Neural crest cell (in vitro differentiated cells): ENCODE measurements around the gene NRSN2. TPM values are rescaled to one million over a fixed set of nuclear protein-coding genes. Genes with fewer than 3 reads are reported as not detected.

Experiments
- DNase-seq: peaks from one replicate; pipeline ENCODE4 v3.0.0; 2021; ENCODE audit warnings: low read depth, mixed read lengths, low spot score
- H3K27ac Mint-ChIP-seq: one replicate; pipeline ENCODE4 v1.8.0; 2021; ENCODE audit warnings: mild to moderate bottlenecking, mixed read lengths; ENCODE audit not compliant: unreplicated experiment
- H3K27me3 Mint-ChIP-seq: 2 replicates; pipeline ENCODE4 v1.8.0; 2021; ENCODE audit warnings: low read depth, mild to moderate bottlenecking, mixed read lengths
- H3K36me3 Mint-ChIP-seq: 2 replicates; pipeline ENCODE4 v1.8.0; 2021; ENCODE audit warnings: low read depth, mild to moderate bottlenecking, mixed read lengths
- H3K4me1 Mint-ChIP-seq: 2 replicates; pipeline ENCODE4 v1.8.0; 2021; ENCODE audit warnings: mixed read lengths
- H3K4me3 Mint-ChIP-seq: one replicate; pipeline ENCODE4 v1.8.0; 2021; ENCODE audit warnings: mild to moderate bottlenecking, mixed read lengths
- H3K9me3 Mint-ChIP-seq: 2 replicates; pipeline ENCODE4 v1.8.0; 2021; ENCODE audit warnings: mixed read lengths
- total RNA-seq: library from RNA; stranded (reverse); gene quantifications from 2 replicates; pipeline ENCODE4 v1.2.1, GENCODE V29; 2021
- TF ChIP-seq, protein P1 (sequence below): fragments of 200-600 bp; sonication (generic); conservative IDR thresholded peaks from 2 replicates; pipeline ENCODE4 v1.5.0; 2021; ENCODE audit warnings: antibody characterized with exemption, mild to moderate bottlenecking

The NRSN2 gene
- total RNA-seq, 1 donor from 2014 or later, result 42.0 TPM

- Mint-ChIP-seq H3K4me3 (peak overlapping the region; percentile 7), H3K4me1 (peaks cover 13% of the 10 kb centered on the region), H3K36me3 (peaks cover 2% of the 10 kb centered on the region), H3K9me3 (peaks cover 3% of the 10 kb centered on the region), H3K27ac (no peak overlapping the region), H3K27me3 (no peaks in the 10 kb centered on the region)
- no peak for DNase-seq
- TF ChIP-seq, protein P1, sequence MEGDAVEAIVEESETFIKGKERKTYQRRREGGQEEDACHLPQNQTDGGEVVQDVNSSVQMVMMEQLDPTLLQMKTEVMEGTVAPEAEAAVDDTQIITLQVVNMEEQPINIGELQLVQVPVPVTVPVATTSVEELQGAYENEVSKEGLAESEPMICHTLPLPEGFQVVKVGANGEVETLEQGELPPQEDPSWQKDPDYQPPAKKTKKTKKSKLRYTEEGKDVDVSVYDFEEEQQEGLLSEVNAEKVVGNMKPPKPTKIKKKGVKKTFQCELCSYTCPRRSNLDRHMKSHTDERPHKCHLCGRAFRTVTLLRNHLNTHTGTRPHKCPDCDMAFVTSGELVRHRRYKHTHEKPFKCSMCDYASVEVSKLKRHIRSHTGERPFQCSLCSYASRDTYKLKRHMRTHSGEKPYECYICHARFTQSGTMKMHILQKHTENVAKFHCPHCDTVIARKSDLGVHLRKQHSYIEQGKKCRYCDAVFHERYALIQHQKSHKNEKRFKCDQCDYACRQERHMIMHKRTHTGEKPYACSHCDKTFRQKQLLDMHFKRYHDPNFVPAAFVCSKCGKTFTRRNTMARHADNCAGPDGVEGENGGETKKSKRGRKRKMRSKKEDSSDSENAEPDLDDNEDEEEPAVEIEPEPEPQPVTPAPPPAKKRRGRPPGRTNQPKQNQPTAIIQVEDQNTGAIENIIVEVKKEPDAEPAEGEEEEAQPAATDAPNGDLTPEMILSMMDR, result no peak
Observed at GRCh38 chr20:400454-401275, 53.8 kb downstream of the NRSN2 start.

GRCh38 chr20:401682-402495, 55.0 kb downstream of the NRSN2 start:
- TF ChIP-seq, protein P1, result no peak
- H3K4me3 Mint-ChIP-seq, result no peak overlapping the region
- peaks cover 2% of the 10 kb centered on the region for H3K36me3 Mint-ChIP-seq
- no peaks in the 10 kb centered on the region for H3K27me3 Mint-ChIP-seq
- H3K9me3 Mint-ChIP-seq, result peaks cover 3% of the 10 kb centered on the region
- H3K4me1 Mint-ChIP-seq, result peaks cover 17% of the 10 kb centered on the region
- DNase-seq, result no peak
- no peak overlapping the region for H3K27ac Mint-ChIP-seq

GRCh38 chr20:402496-402885, 55.6 kb downstream of the NRSN2 start:
- TF ChIP-seq, protein P1, result no peak
- Mint-ChIP-seq H3K9me3 (peaks cover 3% of the 10 kb centered on the region), H3K4me1 (peaks cover 23% of the 10 kb centered on the region), H3K27me3 (no peaks in the 10 kb centered on the region), H3K36me3 (peaks cover 1% of the 10 kb centered on the region), H3K4me3 (no peak overlapping the region), H3K27ac (no peak overlapping the region)
- no peak for DNase-seq

DNA sequence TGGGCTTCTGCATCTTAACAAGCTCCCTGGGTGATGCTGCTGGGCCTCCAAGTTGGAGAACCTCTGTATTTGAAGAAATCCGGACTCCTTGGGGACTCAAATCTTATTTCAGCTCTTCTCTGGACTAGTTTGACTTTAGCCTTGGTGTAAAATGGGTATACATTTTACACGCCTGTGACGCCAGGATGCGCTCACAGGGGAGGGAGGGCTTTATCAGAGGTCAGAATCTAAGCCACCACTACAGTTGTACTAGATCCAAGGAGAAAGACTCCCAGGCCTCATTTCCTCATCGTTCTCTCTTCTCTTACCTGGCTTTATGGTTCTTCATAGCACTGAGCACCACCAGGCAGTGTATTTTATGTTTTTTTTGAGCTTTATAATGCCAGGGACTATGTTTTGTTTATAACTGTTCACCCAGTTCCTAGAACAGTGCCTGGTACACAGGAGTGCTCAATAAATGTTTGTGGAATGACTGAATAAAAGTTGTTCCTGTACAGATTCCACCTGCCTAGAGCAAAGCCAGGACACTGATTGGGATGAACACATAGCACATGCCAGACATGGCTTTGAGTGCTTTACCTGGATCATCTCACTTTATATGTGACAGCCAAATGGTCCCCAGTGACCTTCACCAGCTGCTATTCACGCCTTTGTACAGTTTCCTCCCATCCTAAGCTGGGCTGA, 56.1 kb downstream of the NRSN2 start:
- peaks cover 23% of the 10 kb centered on the region for H3K4me1 Mint-ChIP-seq
- H3K27me3 Mint-ChIP-seq, result no peaks in the 10 kb centered on the region
- TF ChIP-seq, protein P1, result no peak
- no peak for DNase-seq
- H3K36me3 Mint-ChIP-seq, result no peaks in the 10 kb centered on the region
- no peak overlapping the region for H3K4me3 Mint-ChIP-seq
- H3K9me3 Mint-ChIP-seq, result peaks cover 3% of the 10 kb centered on the region
- no peak overlapping the region for H3K27ac Mint-ChIP-seq

DNA sequence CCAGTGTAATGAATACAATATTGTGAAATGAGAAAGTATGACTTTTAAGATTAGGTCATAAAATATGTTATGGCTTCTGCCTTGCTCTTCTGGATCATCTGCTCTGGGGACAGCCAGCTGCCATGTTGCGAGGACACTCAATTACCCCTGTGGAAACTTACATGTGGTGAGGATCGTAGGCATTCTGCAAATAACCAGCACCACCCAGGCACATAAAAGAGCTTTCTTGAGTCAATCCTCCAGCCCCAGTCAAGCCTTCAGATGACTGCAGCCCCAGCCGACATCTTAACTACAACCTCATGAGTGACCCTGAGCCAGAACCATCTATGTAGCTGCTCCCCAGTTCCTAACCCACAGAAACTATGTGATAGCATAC, 56.7 kb downstream of the NRSN2 start:
- Mint-ChIP-seq H3K4me3 (peak overlapping the region; percentile 62), H3K4me1 (peaks cover 23% of the 10 kb centered on the region), H3K9me3 (peaks cover 3% of the 10 kb centered on the region), H3K36me3 (no peaks in the 10 kb centered on the region), H3K27ac (no peak overlapping the region), H3K27me3 (no peaks in the 10 kb centered on the region)
- no peak for DNase-seq
- TF ChIP-seq, protein P1, result no peak
